WERI-Rb-1 (cell line): ENCODE measurements around the gene PSG6.
"Not testable (repeated sequence)": the region's sequence is repeated elsewhere in the genome, so short reads cannot be mapped to it uniquely, and the experiment has no call there.

Source experiments
- DNase-seq: peaks from one replicate; pipeline ENCODE4 v3.0.0-alpha.2; 2020
- H3K27ac ChIP-seq: fragments of 250-450 bp; sonication (Bioruptor Pico); 2 replicates; pipeline ENCODE4 v1.5.1; 2020; ENCODE audit warnings: mild to moderate bottlenecking, moderate library complexity
- H3K27me3 ChIP-seq: fragments of 250-450 bp; sonication (Bioruptor Pico); 2 replicates; pipeline ENCODE4 v1.5.1; 2021; ENCODE audit warnings: mild to moderate bottlenecking, low read depth, moderate library complexity; ENCODE audit not compliant: insufficient read depth, severe bottlenecking
- H3K36me3 ChIP-seq: fragments of 250-450 bp; sonication (Bioruptor Pico); 2 replicates; pipeline ENCODE4 v1.5.1; 2020; ENCODE audit warnings: mild to moderate bottlenecking, moderate library complexity
- H3K4me3 ChIP-seq: 2 replicates; pipeline ENCODE4 v1.5.1; 2011; ENCODE audit warnings: low read depth, mild to moderate bottlenecking, control low read depth, low read length
- H3K9me3 ChIP-seq: fragments of 250-450 bp; sonication (Bioruptor Pico); 2 replicates; pipeline ENCODE4 v1.5.1; 2021; ENCODE audit warnings: mild to moderate bottlenecking, moderate library complexity; ENCODE audit not compliant: severe bottlenecking
- TF ChIP-seq, protein P1 (sequence below): IDR thresholded peaks from 2 replicates; pipeline ENCODE4 v1.5.1; 2011; ENCODE audit warnings: low read depth, mild to moderate bottlenecking, control low read depth, inconsistent platforms, low read length

The PSG6 gene

DNA sequence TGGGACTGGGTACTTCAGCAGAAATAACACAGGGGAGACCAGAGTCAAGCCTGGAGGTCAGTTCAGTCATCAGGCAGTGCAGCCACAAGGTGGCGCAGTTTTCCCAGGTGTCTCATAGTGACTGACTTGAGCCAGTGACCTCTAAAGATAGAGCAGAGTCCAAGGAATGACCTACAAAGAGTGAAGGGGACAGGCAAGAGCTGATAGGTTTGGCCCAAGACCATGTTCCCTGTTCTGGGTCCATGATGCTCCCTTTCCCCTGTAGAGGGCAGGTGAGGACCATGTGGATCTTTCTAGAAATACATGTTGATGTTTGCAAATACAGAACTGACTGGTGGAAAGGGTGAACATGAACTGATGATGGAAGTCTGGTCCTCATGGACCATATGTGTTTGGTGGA is 12.5 kb upstream of the PSG6 start:
- peaks cover 37% of the 10 kb centered on the region for H3K27me3 ChIP-seq
- not testable (repeated sequence) for H3K27ac ChIP-seq, H3K36me3 ChIP-seq, H3K9me3 ChIP-seq, H3K4me3 ChIP-seq
- TF ChIP-seq, protein P1, sequence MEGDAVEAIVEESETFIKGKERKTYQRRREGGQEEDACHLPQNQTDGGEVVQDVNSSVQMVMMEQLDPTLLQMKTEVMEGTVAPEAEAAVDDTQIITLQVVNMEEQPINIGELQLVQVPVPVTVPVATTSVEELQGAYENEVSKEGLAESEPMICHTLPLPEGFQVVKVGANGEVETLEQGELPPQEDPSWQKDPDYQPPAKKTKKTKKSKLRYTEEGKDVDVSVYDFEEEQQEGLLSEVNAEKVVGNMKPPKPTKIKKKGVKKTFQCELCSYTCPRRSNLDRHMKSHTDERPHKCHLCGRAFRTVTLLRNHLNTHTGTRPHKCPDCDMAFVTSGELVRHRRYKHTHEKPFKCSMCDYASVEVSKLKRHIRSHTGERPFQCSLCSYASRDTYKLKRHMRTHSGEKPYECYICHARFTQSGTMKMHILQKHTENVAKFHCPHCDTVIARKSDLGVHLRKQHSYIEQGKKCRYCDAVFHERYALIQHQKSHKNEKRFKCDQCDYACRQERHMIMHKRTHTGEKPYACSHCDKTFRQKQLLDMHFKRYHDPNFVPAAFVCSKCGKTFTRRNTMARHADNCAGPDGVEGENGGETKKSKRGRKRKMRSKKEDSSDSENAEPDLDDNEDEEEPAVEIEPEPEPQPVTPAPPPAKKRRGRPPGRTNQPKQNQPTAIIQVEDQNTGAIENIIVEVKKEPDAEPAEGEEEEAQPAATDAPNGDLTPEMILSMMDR, result 0 out of 2 replicates have a peak, but pooled peaks have one; percentile 11
- DNase-seq, result peak; percentile 39

DNA sequence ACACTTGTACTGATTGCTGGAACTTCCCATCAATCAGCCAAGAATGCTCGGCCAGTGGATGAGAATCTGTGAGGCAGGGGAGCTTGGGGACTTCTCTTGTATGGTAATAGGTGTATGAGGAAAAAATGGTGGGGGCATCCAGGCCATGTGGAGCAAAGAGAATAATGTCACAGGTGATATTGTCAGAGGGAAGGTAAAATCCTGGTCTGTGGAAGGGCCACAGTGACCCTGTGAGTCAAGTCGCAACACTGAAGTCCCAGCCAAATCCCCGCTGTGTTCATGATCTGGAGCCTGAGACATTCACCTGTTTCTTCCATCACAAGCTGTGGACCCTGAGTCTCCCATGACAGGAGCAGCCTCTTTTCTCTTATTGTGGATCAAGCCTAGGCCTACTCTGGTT is 11.2 kb upstream of the PSG6 start:
- no peak overlapping the region for H3K4me3 ChIP-seq
- peaks cover 2% of the 10 kb centered on the region for H3K9me3 ChIP-seq
- no peaks in the 10 kb centered on the region for H3K36me3 ChIP-seq
- TF ChIP-seq, protein P1, result no peak
- H3K27ac ChIP-seq, result no peak overlapping the region
- DNase-seq, result no peak
- peaks cover 40% of the 10 kb centered on the region for H3K27me3 ChIP-seq

DNA sequence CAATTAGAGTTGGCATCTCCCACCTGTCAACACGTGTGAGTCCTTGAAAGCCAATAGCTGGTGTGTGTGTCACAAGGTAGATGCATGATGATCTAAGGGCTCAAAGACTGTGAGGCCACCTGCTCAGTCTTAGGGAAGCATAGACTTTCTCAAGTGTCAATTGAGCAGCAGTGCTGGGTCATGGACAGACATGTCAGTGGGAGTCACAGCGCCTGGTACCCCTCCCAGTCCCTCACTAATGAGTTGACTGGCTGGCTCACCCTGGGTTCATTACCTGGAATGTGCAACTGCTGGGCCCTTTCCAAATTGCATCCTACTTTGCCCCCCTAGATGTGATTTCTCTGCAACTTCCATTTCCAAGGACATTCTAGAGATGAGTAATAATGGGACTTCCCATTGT is 9.1 kb upstream of the PSG6 start:
- H3K9me3 ChIP-seq, result peaks cover 2% of the 10 kb centered on the region
- TF ChIP-seq, protein P1, result no peak
- no peaks in the 10 kb centered on the region for H3K36me3 ChIP-seq
- H3K27ac ChIP-seq, result no peak overlapping the region
- no peak overlapping the region for H3K4me3 ChIP-seq
- DNase-seq, result no peak
- H3K27me3 ChIP-seq, result peaks cover 37% of the 10 kb centered on the region

DNA sequence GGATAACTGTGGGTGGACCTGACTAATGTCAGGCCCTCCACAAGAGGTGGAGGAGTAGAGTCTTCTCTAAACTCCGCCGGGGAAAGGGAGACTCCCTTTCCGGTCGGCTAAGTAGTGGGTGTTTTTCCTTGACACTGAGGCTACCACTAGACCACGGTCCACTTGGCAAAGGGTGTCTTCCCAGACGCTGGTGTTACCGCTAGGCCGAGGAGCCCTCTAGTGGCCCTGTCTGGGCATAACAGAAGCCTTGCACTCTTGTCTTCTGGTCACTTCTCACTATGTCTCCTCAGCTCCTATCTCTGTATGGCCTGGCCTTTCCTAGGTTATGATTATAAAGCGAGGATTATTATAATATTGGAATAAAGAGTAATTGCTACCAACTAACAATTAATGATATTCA is 5.4 kb upstream of the PSG6 start:
- H3K27ac ChIP-seq, H3K9me3 ChIP-seq, H3K36me3 ChIP-seq, H3K4me3 ChIP-seq: not testable (repeated sequence)
- DNase-seq, result peak; percentile 63
- TF ChIP-seq, protein P1, result peak; percentile 85
- peaks cover 26% of the 10 kb centered on the region for H3K27me3 ChIP-seq

DNA sequence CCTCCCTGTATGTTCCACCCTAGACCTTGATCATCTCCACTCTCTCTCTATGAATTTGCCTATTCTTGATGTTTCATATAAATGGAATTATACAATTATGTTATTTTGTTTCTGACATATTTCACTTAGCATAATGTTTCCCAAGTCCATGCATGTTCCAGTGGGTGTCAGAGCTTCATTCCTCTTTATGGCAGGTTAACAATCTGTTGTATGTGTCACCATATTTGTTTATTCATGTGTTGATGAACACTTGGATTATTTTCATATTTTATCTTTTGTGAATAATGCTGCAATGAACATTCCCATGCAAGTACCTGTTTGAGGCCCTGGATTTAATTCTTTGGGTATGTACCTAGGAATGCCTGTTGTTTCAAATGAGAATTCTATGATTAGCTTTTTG is 3.3 kb upstream of the PSG6 start:
- not testable (repeated sequence) for DNase-seq, H3K36me3 ChIP-seq, H3K4me3 ChIP-seq, H3K9me3 ChIP-seq, H3K27ac ChIP-seq
- H3K27me3 ChIP-seq, result peaks cover 15% of the 10 kb centered on the region

DNA sequence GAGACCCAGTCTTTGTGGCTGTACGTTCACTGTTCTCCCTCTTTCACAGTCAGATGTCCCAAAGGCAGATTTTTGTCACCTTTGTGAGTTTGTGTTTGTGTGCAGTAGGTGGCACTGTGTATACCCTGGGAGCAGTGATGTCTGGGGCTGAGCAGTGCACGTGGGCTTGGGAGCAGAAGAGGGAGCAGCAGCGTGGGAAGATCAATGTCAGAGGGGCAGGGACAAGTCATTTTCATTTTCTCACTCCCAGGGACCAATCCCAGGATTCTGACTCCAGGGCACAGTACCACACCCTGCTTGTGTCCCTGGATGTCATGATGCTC is 2.0 kb upstream of the PSG6 start:
- DNase-seq, result no peak
- Histone ChIP-seq H3K36me3 (no peaks in the 10 kb centered on the region), H3K9me3 (no peaks in the 10 kb centered on the region), H3K27ac (no peak overlapping the region), H3K4me3 (no peak overlapping the region), H3K27me3 (peaks cover 12% of the 10 kb centered on the region)
- TF ChIP-seq, protein P1, result no peak
